Measurements from ENCODE around the gene NAV2.

DNA sequence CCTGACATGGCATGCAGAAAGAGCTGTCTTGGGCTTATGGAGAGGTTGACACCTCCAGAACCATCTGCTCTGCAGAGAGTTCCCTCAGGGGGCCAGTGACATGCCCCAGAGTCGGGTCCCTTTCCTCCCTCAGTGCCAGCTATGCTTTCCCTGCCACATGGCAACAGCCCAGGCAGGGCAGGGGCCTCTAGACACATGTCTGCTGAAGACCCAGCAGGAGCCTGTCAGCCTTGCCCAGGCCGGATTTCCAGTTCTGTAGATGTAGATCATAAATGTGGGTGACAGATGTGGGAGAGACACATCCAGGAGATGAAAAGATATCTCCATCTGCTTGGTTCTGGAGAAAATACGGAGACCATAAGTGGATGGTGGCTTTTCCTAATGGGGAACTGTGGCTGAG, 25.5 kb downstream of the NAV2 start:
- TF ChIP-seq, protein P1, sequence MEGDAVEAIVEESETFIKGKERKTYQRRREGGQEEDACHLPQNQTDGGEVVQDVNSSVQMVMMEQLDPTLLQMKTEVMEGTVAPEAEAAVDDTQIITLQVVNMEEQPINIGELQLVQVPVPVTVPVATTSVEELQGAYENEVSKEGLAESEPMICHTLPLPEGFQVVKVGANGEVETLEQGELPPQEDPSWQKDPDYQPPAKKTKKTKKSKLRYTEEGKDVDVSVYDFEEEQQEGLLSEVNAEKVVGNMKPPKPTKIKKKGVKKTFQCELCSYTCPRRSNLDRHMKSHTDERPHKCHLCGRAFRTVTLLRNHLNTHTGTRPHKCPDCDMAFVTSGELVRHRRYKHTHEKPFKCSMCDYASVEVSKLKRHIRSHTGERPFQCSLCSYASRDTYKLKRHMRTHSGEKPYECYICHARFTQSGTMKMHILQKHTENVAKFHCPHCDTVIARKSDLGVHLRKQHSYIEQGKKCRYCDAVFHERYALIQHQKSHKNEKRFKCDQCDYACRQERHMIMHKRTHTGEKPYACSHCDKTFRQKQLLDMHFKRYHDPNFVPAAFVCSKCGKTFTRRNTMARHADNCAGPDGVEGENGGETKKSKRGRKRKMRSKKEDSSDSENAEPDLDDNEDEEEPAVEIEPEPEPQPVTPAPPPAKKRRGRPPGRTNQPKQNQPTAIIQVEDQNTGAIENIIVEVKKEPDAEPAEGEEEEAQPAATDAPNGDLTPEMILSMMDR (conservative IDR thresholded peaks at IDR 0.05 in 1 of 2, IDR thresholded peaks at IDR 0.05 in 1 of 2; ENCODE audit: low read depth in 1 of 2, low read length in 2 of 2): no peak
- TF ChIP-seq EZH2 (IDR thresholded peaks at IDR 0.05; ENCODE audit: low read length, missing control alignments): no peak
